Suprapubic skin (tissue), 4 donors: ENCODE data around the gene ANKS1A. TPM values are rescaled to one million over a fixed set of nuclear protein-coding genes. Genes with fewer than 3 reads are reported as not detected.

Experiments
- DNase-seq, 2 donors: peaks; one replicate each; pipeline ENCODE4 v3.0.0-alpha.2; 2019; ENCODE audit warnings: low spot score in 2 of 2
- H3K27ac ChIP-seq: fragments of 200-600 bp; sonication (generic); one replicate; pipeline ENCODE4 v1.5.1; 2019
- H3K27me3 ChIP-seq: fragments of 200-600 bp; sonication (generic); one replicate; pipeline ENCODE4 v1.5.1; 2019
- H3K36me3 ChIP-seq: fragments of 200-600 bp; sonication (generic); one replicate; pipeline ENCODE4 v1.5.1; 2019
- H3K4me1 ChIP-seq: fragments of 200-600 bp; sonication (generic); one replicate; pipeline ENCODE4 v1.5.1; 2019
- H3K4me3 ChIP-seq: fragments of 200-600 bp; sonication (generic); one replicate; pipeline ENCODE4 v1.5.1; 2019; ENCODE audit warnings: mild to moderate bottlenecking
- H3K9me3 ChIP-seq: fragments of 200-600 bp; sonication (generic); one replicate; pipeline ENCODE4 v1.5.1; 2019
- EP300 ChIP-seq: sonication (generic); formaldehyde crosslinking; IDR thresholded peaks from one replicate; pipeline ENCODE4 v1.6.1; 2017; ENCODE audit warnings: antibody characterized with exemption
- POLR2A ChIP-seq, 2 donors: fragments of 450-650 bp; IDR thresholded peaks; one replicate each; pipeline ENCODE4 v1.6.1; 2017; ENCODE audit warnings: antibody characterized with exemption in 2 of 2, mild to moderate bottlenecking in 2 of 2, moderate library complexity in 2 of 2
- POLR2AphosphoS5 ChIP-seq, 3 donors: sonication (generic); formaldehyde crosslinking; IDR thresholded peaks; one replicate each; pipeline ENCODE4 v1.6.1; 2017; ENCODE audit warnings: antibody characterized with exemption in 3 of 3
- whole genome bisulfite sequencing: methylation state at CpG from one replicate; pipeline ENCODE4 v1.1.5; 2018; 5-methylcytosine and 5-hydroxymethylcytosine counted together
- total RNA-seq, 4 donors: library from RNA; depleted of rRNA; stranded (reverse); fragments of >200 nt; gene quantifications; one replicate each; pipeline ENCODE4 v1.1.0, GENCODE V29; 2016
- TF ChIP-seq, protein P1 (sequence below), 2 donors: fragments of 200-600 bp in 1 of 2; fragments of 450-650 bp in 1 of 2; sonication (generic) in 1 of 2; IDR thresholded peaks; one replicate each; pipeline ENCODE4 v1.5.1; 2016 to 2019; ENCODE audit warnings: antibody characterized with exemption in 2 of 2, mild to moderate bottlenecking in 1 of 2, moderate library complexity in 1 of 2

The ANKS1A gene
- total RNA-seq, 4 donors from 2014 or later: 24.7 to 34.6 (median 30.5) TPM

GRCh38 chr6:35078896-35079295 lies 189.8 kb downstream of the ANKS1A start:
- WGBS: 90% methylated on average over 4 of the region's 11 CpGs
- Histone ChIP-seq H3K9me3 (no peaks in the 10 kb centered on the region), H3K4me1 (peaks cover 77% of the 10 kb centered on the region), H3K36me3 (peaks cover 70% of the 10 kb centered on the region), H3K4me3 (no peak overlapping the region), H3K27ac (no peak overlapping the region), H3K27me3 (no peaks in the 10 kb centered on the region)
- TF ChIP-seq POLR2AphosphoS5 (IDR thresholded peaks at IDR 0.05) (no peak), POLR2A (IDR thresholded peaks at IDR 0.05) (no peak), EP300 (no peak)
- TF ChIP-seq, protein P1, sequence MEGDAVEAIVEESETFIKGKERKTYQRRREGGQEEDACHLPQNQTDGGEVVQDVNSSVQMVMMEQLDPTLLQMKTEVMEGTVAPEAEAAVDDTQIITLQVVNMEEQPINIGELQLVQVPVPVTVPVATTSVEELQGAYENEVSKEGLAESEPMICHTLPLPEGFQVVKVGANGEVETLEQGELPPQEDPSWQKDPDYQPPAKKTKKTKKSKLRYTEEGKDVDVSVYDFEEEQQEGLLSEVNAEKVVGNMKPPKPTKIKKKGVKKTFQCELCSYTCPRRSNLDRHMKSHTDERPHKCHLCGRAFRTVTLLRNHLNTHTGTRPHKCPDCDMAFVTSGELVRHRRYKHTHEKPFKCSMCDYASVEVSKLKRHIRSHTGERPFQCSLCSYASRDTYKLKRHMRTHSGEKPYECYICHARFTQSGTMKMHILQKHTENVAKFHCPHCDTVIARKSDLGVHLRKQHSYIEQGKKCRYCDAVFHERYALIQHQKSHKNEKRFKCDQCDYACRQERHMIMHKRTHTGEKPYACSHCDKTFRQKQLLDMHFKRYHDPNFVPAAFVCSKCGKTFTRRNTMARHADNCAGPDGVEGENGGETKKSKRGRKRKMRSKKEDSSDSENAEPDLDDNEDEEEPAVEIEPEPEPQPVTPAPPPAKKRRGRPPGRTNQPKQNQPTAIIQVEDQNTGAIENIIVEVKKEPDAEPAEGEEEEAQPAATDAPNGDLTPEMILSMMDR (IDR thresholded peaks at IDR 0.05): no peak
- DNase-seq: peak; percentile 60 to 76

GRCh38 chr6:35079311-35080000 lies 190.4 kb downstream of the ANKS1A start:
- TF ChIP-seq EP300: no peak
- no peak for TF ChIP-seq POLR2AphosphoS5 (IDR thresholded peaks at IDR 0.05)
- TF ChIP-seq POLR2A (IDR thresholded peaks at IDR 0.05): no peak
- TF ChIP-seq, protein P1 (IDR thresholded peaks at IDR 0.05): no peak
- H3K9me3 ChIP-seq: no peaks in the 10 kb centered on the region
- peaks cover 81% of the 10 kb centered on the region for H3K4me1 ChIP-seq
- DNase-seq: peak; percentile 63 to 70
- peak overlapping the region; percentile 88 for H3K27ac ChIP-seq
- 87% methylated on average over 17 of the region's 23 CpGs for WGBS
- peaks cover 73% of the 10 kb centered on the region for H3K36me3 ChIP-seq
- no peaks in the 10 kb centered on the region for H3K27me3 ChIP-seq
- H3K4me3 ChIP-seq: no peak overlapping the region

DNA sequence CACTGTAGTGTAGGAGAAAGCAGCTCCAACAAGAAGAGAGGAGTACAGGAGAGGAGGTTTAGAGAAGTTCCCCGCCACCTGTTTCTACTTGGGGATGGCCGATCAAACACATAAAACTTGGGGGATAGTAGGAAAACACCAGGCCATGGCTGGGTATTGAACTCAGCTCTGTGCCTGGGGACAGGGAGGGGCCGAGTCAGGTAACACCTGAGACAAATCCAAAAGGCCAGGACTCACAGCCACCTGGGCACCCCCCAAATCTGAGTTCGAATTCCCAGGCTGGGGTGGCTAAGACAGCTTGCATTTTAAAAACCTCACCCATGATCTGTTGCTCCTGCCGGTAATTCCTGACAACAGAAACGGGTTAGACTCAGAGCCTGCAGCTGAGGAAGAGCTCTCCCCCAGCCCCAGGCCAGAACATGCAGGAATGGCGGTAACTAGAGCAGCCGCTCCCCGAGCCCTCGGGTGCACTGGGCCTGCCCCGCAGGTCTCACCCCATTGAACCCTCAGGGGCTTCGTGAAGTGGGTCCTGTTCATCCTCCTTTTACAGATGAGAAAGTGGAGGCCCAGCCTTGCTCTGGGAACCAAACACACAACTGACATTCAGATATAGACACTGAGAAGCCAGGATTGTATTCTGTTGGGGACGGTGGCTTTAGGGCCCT lies 191.1 kb downstream of the ANKS1A start:
- TF ChIP-seq POLR2A (IDR thresholded peaks at IDR 0.05) (no peak), EP300 (no peak), POLR2AphosphoS5 (IDR thresholded peaks at IDR 0.05) (no peak)
- TF ChIP-seq, protein P1 (IDR thresholded peaks at IDR 0.05): no peak
- H3K27me3 ChIP-seq: no peaks in the 10 kb centered on the region
- H3K4me3 ChIP-seq: peak overlapping the region; percentile 21
- 73% methylated on average over 12 of the region's 13 CpGs for WGBS
- peaks cover 82% of the 10 kb centered on the region for H3K4me1 ChIP-seq
- no peaks in the 10 kb centered on the region for H3K9me3 ChIP-seq
- peaks cover 79% of the 10 kb centered on the region for H3K36me3 ChIP-seq
- H3K27ac ChIP-seq: peak overlapping the region; percentile 88
- peak; percentile 41 to 47 for DNase-seq

DNA sequence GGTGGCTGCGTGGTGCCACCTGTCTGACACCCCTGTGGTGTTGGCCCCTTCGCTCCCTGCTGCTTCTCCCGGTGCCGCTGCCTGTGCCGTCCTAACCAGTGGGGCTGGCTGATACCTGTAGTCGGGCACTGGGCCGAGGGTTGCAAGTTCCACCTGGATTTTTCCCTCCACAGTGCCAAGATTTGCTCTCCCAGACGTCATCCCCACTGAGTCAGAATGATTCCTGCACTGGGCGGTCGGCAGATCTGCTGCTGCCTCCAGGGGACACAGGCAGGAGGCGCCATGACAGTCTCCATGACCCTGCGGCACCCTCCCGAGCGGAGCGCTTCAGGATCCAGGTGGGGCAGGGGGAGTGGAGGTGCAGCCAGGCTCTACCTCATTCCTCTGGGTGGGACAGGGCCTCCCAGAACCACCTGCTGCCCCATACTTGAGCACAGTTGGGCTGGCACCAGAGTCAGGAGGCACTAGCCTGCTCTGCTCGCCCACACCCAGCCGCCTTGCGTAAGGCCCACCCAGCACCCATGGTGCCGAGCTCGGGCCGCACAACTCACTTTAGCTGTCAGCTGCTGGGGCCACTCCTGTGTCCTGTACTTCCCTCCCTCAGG lies 191.9 kb downstream of the ANKS1A start:
- Histone ChIP-seq H3K36me3 (peaks cover 84% of the 10 kb centered on the region), H3K4me1 (peaks cover 83% of the 10 kb centered on the region), H3K9me3 (no peaks in the 10 kb centered on the region), H3K4me3 (peak overlapping the region; percentile 21), H3K27me3 (no peaks in the 10 kb centered on the region), H3K27ac (peak overlapping the region; percentile 88)
- no peak for TF ChIP-seq POLR2A (IDR thresholded peaks at IDR 0.05)
- TF ChIP-seq EP300: no peak
- TF ChIP-seq, protein P1 (IDR thresholded peaks at IDR 0.05): no peak
- TF ChIP-seq POLR2AphosphoS5 (IDR thresholded peaks at IDR 0.05): no peak
- 42% methylated on average over 18 of the region's 21 CpGs for WGBS
- DNase-seq: peak; percentile 79 to 80

DNA sequence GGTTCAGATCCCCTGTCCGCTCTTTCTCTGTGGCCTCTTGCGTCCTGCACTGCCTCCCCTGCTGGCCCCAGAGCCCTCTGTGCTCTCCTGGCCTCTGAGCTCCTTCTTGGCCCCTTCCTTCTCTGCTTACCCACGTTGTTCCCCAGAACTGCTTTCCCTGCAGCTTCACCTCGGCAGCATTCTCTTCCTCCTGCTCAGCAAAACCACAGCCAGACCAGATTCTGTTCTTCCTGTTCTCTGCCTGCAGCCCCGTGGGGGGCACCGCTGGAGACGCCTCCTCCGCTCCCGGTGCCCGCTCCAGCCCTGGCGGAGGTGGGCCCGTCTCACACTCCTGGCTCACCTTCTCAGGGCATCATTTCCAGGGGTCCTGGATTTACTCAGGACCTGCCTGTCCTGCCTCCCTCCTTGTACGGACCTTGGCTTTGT lies 192.4 kb downstream of the ANKS1A start:
- Histone ChIP-seq H3K27ac (peak overlapping the region; percentile 88), H3K27me3 (no peaks in the 10 kb centered on the region), H3K9me3 (no peaks in the 10 kb centered on the region), H3K36me3 (peaks cover 89% of the 10 kb centered on the region), H3K4me1 (peaks cover 79% of the 10 kb centered on the region), H3K4me3 (peak overlapping the region; percentile 21)
- no peak for TF ChIP-seq POLR2AphosphoS5 (IDR thresholded peaks at IDR 0.05)
- TF ChIP-seq, protein P1 (IDR thresholded peaks at IDR 0.05): no peak
- no peak for TF ChIP-seq EP300
- no peak for TF ChIP-seq POLR2A (IDR thresholded peaks at IDR 0.05)
- peak in 1 of 2 donors; percentile 68 for DNase-seq
- WGBS: 40% methylated on average over 12 of the region's 13 CpGs
